Neural cell (in vitro differentiated cells): ENCODE results near the gene MYL12B. TPM values are rescaled to one million over a fixed set of nuclear protein-coding genes. Genes with fewer than 3 reads are reported as not detected.

Experiments
- H2AFZ ChIP-seq: fragments of 200-600, 300-800 bp; sonication (generic), shearing (Covaris generic); 2 replicates; pipeline ENCODE4 v1.6.0; 2014; ENCODE audit warnings: low read depth, mild to moderate bottlenecking, antibody characterized with exemption, low read length, moderate library complexity
- H3F3A ChIP-seq: fragments of 200-600 bp; shearing (Covaris generic); 2 replicates; pipeline ENCODE4 v1.6.1; 2016; ENCODE audit warnings: mild to moderate bottlenecking, moderate library complexity, mixed read lengths, antibody characterized with exemption, low read length; ENCODE audit not compliant: insufficient read depth, poor library complexity, severe bottlenecking
- H3K27ac ChIP-seq: fragments of 200-600, 300-800 bp; sonication (generic), shearing (Covaris generic); 2 replicates; pipeline ENCODE4 v1.5.1; 2014; ENCODE audit warnings: mild to moderate bottlenecking, low read length, moderate library complexity
- H3K27me3 ChIP-seq: fragments of 300-800, 200-600 bp; sonication (generic), shearing (Covaris generic); 2 replicates; pipeline ENCODE4 v1.6.0; 2014; ENCODE audit warnings: mild to moderate bottlenecking, low read depth, low read length, moderate library complexity; ENCODE audit not compliant: insufficient read depth
- H3K36me3 ChIP-seq: fragments of 300-800, 200-600 bp; sonication (generic), shearing (Covaris generic); 2 replicates; pipeline ENCODE4 v1.5.1; 2014; ENCODE audit warnings: mild to moderate bottlenecking, antibody characterized with exemption, low read length, moderate library complexity; ENCODE audit not compliant: insufficient read depth
- H3K4me2 ChIP-seq: fragments of 300-800, 200-600 bp; sonication (generic), shearing (Covaris generic); 2 replicates; pipeline ENCODE4 v1.6.0; 2014; ENCODE audit warnings: mild to moderate bottlenecking, low read length
- H3K4me3 ChIP-seq: fragments of 300-800, 200-600 bp; sonication (generic), shearing (Covaris generic); 2 replicates; pipeline ENCODE4 v1.5.1; 2014; ENCODE audit warnings: mild to moderate bottlenecking, low read length, moderate library complexity
- H3K79me2 ChIP-seq: fragments of 200-600 bp; shearing (Covaris generic); replicated peaks from 2 replicates; pipeline ENCODE4 v1.6.0; 2014; ENCODE audit warnings: mild to moderate bottlenecking, low read length, moderate library complexity; ENCODE audit not compliant: insufficient read depth
- H3K9ac ChIP-seq: fragments of 300-800, 200-600 bp; sonication (generic), shearing (Covaris generic); 2 replicates; pipeline ENCODE4 v1.6.1; 2016; ENCODE audit warnings: mild to moderate bottlenecking, low read length, mixed read lengths
- H3K9me2 ChIP-seq: fragments of 200-600 bp; shearing (Covaris generic); 2 replicates; pipeline ENCODE4 v1.6.1; 2016; ENCODE audit warnings: mild to moderate bottlenecking, low read length, mixed read lengths; ENCODE audit not compliant: insufficient read depth
- H3K9me3 ChIP-seq: fragments of 200-600, 300-800 bp; sonication (generic), shearing (Covaris generic); 2 replicates; pipeline ENCODE4 v1.6.1; 2016; ENCODE audit warnings: mild to moderate bottlenecking, mixed run types, low read length, moderate library complexity, mixed read lengths
- H4K20me1 ChIP-seq: fragments of 200-600 bp; shearing (Covaris generic); 2 replicates; pipeline ENCODE4 v1.6.1; 2016; ENCODE audit warnings: mild to moderate bottlenecking, mixed run types; ENCODE audit not compliant: insufficient read depth
- CTCF ChIP-seq: fragments of 450-650 bp; IDR thresholded peaks from 2 replicates; pipeline ENCODE4 v1.5.1; 2014; ENCODE audit warnings: antibody characterized with exemption, mild to moderate bottlenecking, moderate library complexity; ENCODE audit not compliant: poor library complexity, severe bottlenecking
- EP300 ChIP-seq: fragments of 450-650 bp; conservative IDR thresholded peaks from 2 replicates; pipeline ENCODE4 v1.6.1; 2014; ENCODE audit warnings: antibody characterized with exemption, mild to moderate bottlenecking, moderate library complexity; ENCODE audit not compliant: poor library complexity, severe bottlenecking
- EZH2 ChIP-seq: fragments of 200-600, 300-800 bp; shearing (Covaris generic), sonication (generic); IDR thresholded peaks from 2 replicates; pipeline ENCODE4 v1.6.1; 2014; ENCODE audit warnings: antibody characterized with exemption, low read length, borderline replicate concordance, mild to moderate bottlenecking; ENCODE audit not compliant: insufficient read depth, poor library complexity, severe bottlenecking
- MXI1 ChIP-seq: fragments of 450-650 bp; conservative IDR thresholded peaks from 2 replicates; pipeline ENCODE4 v1.6.1; 2014; ENCODE audit warnings: antibody characterized with exemption, mild to moderate bottlenecking; ENCODE audit not compliant: poor library complexity, severe bottlenecking
- POLR2AphosphoS5 ChIP-seq: IDR thresholded peaks from 2 replicates; pipeline ENCODE4 v1.6.1; 2012
- RAD21 ChIP-seq: fragments of 450-650 bp; conservative IDR thresholded peaks from 2 replicates; pipeline ENCODE4 v1.6.1; 2014; ENCODE audit warnings: antibody characterized with exemption, mild to moderate bottlenecking, moderate library complexity
- REST ChIP-seq: IDR thresholded peaks from 2 replicates; pipeline ENCODE4 v1.6.1; 2012; ENCODE audit warnings: borderline replicate concordance
- SMC3 ChIP-seq: fragments of 450-650 bp; conservative IDR thresholded peaks from 2 replicates; pipeline ENCODE4 v1.6.1; 2014; ENCODE audit warnings: antibody characterized with exemption, mild to moderate bottlenecking, moderate library complexity; ENCODE audit not compliant: poor library complexity
- TAF1 ChIP-seq: IDR thresholded peaks from 2 replicates; pipeline ENCODE4 v1.6.1; 2012; ENCODE audit warnings: low read depth
- polyA plus RNA-seq: library from polyadenylated mRNA; depleted of rRNA; stranded (reverse); fragments of >200 nt; gene quantifications from 2 replicates; pipeline ENCODE4 v1.2.3, GENCODE V29; 2014

Gene MYL12B
- polyA plus RNA-seq, 1 donor from 2014 or later: 384 TPM

GRCh38 chr18:3297025-3297984 lies 35.4 kb downstream of the MYL12B start:
- H3K9me3 ChIP-seq: no peaks in the 10 kb centered on the region
- peak overlapping the region; percentile 79 for H2AFZ ChIP-seq
- H3K27me3 ChIP-seq: no peaks in the 10 kb centered on the region
- peak overlapping the region; percentile 42 for H3K4me2 ChIP-seq
- H3K9me2 ChIP-seq: no peaks in the 10 kb centered on the region
- peak overlapping the region; percentile 74 for H3K4me3 ChIP-seq
- TF ChIP-seq CTCF: peak; percentile 91
- TF ChIP-seq SMC3: peak; percentile 53
- peak; percentile 28 for TF ChIP-seq EP300
- peak; percentile 77 for TF ChIP-seq REST
- peak; percentile 68 for TF ChIP-seq TAF1
- TF ChIP-seq EZH2: no peak
- TF ChIP-seq POLR2AphosphoS5: peak; percentile 78
- TF ChIP-seq RAD21: no peak
- peak; percentile 73 for TF ChIP-seq MXI1
- H3K9ac ChIP-seq: peak overlapping the region; percentile 70
- no peaks in the 10 kb centered on the region for H3K36me3 ChIP-seq
- H3K79me2 ChIP-seq: no peaks in the 10 kb centered on the region
- H4K20me1 ChIP-seq: no peaks in the 10 kb centered on the region
- H3F3A ChIP-seq: peaks cover 2% of the 10 kb centered on the region
- peak overlapping the region; percentile 54 for H3K27ac ChIP-seq

GRCh38 chr18:3304832-3305231 lies 42.9 kb downstream of the MYL12B start:
- no peak overlapping the region for H2AFZ ChIP-seq
- no peaks in the 10 kb centered on the region for H3K27me3 ChIP-seq
- H3K9ac ChIP-seq: no peak overlapping the region
- no peaks in the 10 kb centered on the region for H3K79me2 ChIP-seq
- no peak overlapping the region for H3K4me3 ChIP-seq
- no peaks in the 10 kb centered on the region for H3K36me3 ChIP-seq
- no peak for TF ChIP-seq RAD21
- TF ChIP-seq MXI1: no peak
- TF ChIP-seq CTCF: no peak
- no peak for TF ChIP-seq POLR2AphosphoS5
- TF ChIP-seq SMC3: no peak
- no peak for TF ChIP-seq TAF1
- no peak for TF ChIP-seq EZH2
- no peak for TF ChIP-seq EP300
- no peak for TF ChIP-seq REST
- no peaks in the 10 kb centered on the region for H3K9me2 ChIP-seq
- no peak overlapping the region for H3K27ac ChIP-seq
- H3K9me3 ChIP-seq: no peaks in the 10 kb centered on the region
- H3F3A ChIP-seq: no peaks in the 10 kb centered on the region
- H3K4me2 ChIP-seq: no peak overlapping the region
- no peaks in the 10 kb centered on the region for H4K20me1 ChIP-seq
